ENCODE results near the gene ITPK1.
"Not testable (repeated sequence)": the region's sequence is repeated elsewhere in the genome, so short reads cannot be mapped to it uniquely, and the experiment has no call there.

The ITPK1 gene

DNA sequence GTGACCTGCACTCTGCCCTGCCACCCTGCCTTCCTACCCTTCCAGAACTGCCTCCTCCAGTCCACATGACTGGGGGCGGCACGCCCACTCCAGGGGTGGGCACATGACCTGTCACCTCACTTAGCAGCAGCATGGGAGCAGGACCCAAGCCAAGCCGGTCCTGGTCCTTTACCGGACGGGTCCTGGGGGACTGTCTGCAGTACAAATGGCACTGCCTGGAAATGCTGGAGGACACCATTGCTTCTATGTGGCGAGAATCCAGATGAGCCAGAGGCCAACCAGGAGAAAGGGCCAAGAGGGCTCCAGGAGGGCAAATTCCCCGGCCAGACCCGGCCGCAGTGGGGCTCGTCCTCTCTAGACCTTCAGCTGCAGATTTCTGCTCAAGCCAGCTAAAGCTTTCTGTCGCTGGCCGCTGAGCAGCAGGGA lies 33.1 kb downstream of the ITPK1 start:
- DNase-seq, result no peak

DNA sequence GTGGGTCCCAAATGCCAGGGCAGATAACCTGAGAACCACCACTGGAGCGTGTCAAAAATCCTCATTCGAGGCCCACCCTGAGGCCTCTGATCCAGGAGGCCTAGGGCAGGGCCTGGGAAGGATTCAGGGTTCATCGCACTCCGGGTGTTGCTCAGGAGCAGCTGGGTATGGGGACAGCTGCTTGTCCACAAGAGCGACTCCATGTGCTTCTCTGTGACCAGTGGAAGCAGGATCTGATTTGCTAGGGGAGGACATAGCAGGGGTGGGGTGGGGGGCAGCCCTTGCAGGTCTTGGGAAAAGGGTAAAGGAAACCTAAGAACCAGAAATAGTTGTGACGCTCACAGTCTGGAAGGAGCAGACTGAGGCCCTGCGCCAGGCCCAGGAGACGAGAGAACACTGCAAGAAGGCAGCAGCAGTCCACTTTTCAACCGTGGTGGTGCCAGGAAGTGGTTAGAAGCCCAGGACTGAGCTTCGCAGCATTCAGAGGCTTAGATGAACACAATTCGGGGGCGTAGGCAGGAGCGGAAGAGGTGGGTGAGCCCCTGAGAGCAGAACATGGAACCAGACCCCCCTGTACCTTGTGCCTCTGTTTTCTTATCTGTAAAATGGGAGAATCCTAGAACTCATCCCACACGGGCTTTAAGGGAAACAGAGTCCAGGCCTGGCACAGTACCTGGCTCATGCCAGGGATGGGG lies 33.7 kb downstream of the ITPK1 start:
- no peak for DNase-seq

GRCh38 chr14:93079865-93080403 lies 35.8 kb downstream of the ITPK1 start:
- no peak for DNase-seq

DNA sequence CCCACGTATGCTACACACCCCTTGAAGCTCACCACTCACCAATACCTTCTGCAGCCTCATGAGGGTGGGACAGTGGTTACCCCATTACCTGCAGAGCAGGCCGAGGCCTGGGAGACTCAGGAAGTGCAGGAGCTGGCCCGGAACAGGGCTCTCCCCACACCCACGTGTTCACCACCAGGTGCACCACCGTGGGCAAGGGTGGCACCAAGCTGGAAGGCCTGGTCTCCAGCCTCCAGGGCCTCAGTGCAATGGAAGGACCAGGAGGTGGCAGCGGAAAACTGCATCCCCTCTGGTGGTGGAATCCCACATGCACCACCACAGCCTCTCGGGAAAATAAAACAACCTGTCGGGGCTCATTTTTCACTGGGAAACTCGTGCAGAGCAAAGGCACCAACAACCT lies 36.4 kb downstream of the ITPK1 start:
- no peak for DNase-seq

DNA sequence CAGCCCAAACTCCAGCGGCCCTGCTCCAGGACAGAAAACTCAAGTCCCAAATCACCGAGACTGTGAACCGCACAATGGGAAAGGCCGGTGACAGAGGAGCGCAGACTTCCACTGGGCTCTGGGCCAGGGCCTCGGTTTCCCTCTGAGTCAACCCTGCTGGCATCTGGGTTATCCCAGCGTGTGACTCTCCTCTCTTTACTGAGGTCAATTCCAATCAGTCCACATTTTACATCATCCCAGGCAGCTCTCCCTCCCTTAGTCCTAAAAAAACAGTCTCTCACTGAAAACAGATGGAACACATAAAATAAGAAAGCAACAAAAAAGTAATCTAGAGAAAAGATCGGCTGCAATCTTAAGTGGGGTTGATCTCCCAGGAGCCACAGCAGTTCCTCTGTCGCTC lies 36.9 kb downstream of the ITPK1 start:
- no peak for DNase-seq

GRCh38 chr14:93076755-93077154 lies 39.0 kb downstream of the ITPK1 start:
- no peak for DNase-seq

DNA sequence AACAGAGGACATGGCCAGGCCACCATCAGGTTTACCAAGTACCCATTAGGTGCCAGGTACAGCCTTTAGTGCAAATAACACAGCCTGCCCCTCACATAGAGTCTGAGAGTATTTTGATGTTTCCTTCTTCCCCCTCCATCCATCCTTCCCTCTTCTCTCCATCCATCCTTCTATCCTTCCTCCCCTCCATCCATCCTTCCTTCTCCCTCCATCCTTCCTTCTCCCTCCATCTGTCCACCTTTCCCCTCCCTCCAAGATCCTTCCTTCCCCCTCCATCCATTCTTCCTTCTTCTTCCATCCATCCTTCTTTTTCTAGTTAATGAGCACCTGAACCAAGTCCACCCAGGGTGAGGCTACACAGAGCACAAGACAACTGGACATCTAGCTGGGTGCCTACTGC lies 39.8 kb downstream of the ITPK1 start:
- no peak for DNase-seq

DNA sequence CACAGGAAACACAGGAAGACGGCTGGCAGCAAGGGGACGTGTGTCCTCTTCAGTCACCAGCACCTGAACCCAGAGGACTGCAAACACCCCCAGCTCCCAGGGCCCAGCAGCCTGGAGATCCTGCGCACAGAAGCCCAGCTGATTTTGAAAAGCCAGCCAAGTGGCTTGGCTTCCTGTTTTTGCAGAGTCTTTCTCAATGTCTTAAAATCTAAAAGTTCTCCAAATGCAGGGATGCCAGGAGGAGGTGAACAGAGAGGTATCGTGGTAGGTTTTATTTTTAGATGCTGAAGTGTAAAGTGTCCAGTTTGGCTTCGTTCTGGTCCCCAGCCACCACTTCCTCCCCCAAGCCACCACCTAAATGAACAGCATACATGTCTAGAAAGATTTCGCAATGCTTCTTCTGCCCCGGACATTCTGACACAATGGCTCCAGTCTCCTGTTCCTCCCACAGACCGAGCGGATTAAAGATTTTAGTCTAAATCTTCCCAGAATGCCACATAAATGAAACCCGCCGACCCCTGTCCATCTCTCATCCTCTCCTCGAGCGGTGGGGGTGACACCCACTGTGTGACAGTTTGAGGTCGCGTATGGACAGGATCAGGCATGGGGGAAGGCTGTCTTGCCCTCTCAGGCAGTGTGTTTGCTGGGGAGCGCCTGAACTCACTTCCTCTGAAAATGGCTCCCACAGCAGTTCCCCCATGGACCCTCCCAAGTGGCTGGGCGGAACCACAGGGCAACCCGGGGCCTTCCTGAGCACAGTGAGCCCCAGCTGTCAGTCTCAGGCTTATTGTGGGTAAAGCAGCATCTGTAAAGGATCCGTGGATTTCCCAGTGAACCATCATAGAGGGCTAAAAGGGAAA lies 41.6 kb downstream of the ITPK1 start:
- no peak for DNase-seq

GRCh38 chr14:93073358-93073707 lies 42.4 kb downstream of the ITPK1 start:
- no peak for DNase-seq

DNA sequence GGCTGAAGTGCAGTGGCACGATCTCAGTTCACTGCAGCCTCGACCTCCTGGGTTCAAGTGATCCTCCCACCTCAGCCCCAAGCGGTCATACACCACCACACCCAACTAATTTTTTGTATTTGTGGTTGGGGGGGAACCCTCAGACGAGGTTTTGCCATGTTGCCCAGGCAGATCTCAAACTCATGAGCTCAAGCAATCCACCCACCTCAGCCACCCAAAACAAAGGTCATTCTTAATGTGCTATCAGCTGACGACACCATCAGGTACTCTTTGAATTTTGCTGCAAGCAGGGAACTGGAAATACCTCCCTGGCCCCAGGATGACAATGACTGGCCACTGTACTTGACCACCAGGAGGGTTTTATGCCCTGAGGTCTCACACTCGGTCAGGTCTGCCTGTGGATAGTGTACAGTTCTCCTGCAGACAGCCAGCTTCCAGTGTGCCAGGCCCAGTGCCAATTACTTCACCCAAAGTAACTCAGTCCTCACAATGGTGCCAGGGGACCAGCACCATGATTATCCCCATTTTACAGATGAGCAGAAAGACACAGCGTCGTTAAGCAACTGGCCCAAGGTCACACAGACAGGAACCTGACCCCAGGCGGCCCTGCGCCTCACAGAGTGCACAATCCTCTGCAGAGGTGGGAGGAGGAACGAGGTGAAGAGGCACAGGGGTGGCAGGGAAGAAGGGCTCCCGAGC lies 42.9 kb downstream of the ITPK1 start:
- no peak for DNase-seq

DNA sequence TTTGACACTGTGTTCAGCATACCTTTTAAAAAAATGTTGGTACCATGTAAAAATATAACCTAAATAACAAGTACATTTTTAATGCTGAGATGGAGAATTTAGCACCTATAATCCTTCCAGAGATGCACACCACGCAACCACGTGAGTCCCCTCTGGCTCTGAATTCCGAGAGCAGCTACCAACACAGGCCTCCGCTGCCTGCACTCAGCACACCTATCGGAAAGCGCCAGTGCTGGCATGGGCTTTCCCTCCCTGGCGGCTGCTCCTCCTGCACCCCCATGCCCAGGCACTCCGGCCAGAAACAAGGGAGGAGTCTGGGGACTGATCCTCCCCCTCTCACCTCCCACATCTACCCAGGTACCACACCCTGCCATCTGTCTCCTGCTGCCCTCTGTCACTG lies 47.0 kb downstream of the ITPK1 start:
- DNase-seq, result no peak

DNA sequence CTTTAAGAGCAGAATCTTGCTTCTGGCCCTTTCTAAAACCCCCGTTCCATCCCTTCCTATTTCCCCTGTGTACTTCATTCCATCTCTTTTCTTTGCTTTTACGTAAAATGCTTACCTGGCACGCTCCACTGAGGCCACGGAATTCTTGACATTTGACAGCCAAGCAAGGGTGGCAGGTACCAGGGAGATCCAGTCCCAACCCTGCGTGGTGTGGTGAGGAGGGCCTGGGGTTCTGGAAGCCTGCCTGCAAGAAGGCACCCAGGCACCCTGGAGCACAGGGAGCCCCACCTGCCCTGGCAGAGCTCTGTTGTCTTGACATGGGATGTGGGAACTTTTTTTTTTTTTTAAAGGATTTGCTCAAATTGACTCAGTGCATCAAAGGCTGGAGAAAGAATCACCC lies 48.6 kb downstream of the ITPK1 start:
- no peak for DNase-seq

DNA sequence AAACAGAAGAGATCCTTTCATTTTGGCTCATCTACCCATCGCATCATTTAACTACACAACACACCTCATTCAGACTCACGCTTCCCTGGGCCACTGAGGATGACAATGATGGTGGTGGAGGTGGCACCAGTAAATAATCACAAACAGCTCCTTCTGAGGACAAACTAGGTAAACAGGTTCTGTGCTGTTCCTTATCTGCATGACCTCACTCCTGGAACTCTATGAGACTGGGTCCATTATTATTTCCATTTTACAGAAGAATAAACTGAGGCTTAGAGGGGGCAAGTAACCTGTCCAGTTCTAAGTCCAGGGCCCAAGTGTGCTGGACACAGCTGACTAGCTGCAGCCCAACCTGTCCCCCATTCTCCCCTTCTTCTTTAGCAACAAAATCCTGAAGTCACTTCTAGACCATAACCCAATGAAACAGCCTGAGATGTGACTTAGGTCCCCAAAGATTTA lies 50.4 kb downstream of the ITPK1 start:
- no peak for DNase-seq

DNA sequence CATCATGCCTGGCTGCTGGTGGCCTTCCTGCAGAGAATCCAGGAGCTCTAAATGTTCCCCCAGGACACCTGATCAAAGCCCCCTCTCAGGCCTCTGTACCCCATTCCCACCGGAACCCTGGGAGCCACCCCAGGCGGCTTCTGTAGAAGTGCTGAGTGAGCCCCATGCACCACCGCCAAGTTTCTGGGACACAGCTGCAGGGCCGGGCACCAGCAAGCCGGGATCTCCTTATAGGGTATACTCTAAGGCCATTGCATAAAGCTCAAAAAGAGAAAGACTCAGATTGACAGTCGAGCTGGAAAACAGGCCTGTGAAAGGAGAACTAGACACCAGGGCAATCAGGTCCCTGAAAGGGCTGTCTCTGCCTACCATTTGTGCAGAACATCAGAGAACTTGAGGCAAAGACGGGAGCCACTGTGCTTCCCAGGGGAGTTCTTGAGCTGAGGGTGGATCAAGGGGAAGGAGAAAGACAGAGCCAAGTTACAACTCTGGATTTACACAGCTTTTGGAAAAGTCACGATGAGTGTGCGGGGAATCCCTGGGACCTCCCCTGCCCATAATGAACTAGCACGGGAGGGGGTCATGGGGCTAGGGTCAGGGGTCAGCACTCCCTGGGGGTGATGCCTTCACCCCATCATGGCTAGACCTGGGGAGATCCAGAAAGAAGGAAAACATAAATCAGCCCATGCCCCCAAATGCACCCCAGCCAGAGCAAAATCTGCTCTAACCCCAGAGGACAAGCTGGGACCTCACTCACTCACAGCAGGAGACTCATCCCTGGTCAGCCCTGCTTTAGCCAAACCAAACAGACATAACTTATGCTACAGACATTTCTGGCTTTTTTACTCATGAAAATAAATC lies 51.1 kb downstream of the ITPK1 start:
- DNase-seq, result no peak

DNA sequence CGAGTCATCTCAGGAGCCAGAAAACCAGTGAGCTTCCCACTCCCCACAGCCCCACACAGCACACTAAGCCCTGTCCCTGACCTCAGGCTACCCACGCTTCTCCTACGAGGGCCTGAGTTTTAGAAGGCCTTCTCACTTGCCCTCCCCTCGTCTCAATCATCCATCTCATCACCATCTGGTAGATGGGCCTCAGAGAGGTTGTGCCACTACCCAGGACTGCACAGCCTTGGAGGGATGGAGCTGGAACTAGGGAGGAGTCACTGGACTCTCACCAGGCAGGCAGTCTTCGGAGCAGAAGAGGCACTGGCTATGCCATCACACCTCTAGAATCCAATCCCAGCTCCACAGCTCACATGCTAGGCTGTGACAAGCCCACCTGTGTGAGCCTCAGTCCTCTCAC lies 52.3 kb downstream of the ITPK1 start:
- no peak for DNase-seq

GRCh38 chr14:93062890-93063289 lies 52.8 kb downstream of the ITPK1 start:
- no peak for DNase-seq

DNA sequence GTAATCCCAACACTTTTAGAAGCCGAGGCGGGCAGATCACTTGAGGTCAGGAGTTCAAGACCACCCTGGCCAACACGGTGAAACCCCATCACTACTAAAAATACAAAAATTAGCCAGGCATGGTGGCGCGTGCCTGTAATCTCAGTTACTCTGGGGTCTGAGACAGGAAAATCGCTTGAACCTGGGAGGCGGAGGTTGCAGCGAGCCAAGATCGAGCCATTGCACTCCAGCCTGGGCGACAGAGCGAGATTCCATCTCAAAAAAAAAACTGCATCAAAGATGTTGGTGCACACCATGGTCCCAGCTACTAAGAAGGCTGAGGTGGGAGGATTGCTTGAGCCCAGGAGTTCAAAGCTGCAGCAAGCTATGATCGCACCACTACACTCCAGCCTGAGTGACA lies 53.7 kb downstream of the ITPK1 start:
- DNase-seq, result not testable (repeated sequence)

DNA sequence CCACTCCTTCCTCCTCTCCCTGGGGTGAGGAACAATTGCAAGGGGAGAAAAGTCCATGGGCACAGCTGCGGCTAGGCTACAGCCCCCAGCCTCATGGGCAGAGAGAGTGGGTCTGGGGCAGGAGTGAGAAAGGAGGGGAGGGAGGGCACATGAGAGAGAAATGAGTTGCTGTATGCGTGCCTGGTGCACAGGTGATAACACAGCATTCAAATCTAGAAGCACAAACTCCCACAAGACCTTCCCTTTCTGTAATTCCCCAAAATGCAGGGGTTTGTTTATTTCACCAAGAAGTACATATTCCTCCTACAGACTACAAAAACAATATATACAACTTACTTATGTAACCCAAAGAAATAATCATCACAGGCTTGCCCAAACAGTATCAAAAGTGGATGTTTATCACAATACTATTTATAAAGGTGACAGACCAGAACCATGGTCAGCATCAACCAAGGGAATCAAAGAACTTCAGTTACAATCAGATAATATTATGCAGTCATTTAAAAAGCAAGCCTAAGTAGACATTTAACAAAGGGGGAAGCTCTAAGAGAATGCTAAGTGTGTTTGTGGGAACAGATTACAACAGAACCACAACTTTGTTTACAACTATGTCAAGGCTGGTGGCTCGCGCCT lies 54.2 kb downstream of the ITPK1 start:
- no peak for DNase-seq

DNA sequence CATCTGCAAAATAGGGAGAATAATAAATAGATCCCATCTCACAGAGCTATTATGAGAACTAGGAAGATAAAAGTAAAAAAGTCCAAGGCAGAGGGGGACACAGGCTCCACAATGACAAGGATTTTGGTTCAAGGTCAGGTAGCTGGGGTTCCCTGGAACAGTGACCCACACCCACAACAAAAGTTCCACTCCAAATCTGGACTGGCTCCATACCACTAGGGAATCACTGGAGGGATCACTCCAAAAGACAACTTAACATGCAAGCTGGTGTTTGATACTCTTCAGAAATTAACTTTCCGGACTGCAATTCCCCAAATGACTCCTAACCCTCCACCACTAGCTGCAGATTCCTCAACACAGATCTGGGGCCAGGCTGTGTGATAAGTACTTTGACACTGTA lies 54.9 kb downstream of the ITPK1 start:
- no peak for DNase-seq

- no peak for DNase-seq
These were observed 55.7 kb downstream of the ITPK1 start for GRCh38 chr14:93059917-93060545.

DNA sequence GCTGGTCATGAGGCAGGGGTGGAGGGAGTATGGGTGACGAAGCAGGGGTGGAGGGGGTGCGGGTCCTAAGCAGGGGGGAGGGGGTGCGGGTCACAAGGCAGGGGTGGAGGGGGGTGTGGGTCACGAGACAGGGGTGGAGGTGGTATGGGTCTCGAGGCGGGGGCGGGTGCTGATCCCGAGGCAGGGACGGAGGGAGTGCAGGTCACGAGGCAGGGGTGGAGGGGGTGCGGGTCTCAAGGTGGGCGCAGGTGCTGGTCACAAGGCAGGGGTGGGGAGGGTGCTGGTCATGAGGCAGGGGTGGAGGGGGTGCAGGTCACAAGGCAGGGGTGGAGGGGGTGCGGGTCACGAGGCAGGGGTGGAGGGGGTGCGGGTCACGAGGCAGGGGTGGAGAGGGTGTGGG lies 56.5 kb downstream of the ITPK1 start:
- DNase-seq, result no peak

Measured in NCI-H526 (cell line).